ENCODE measurements around the gene CD8B. TPM values are rescaled to one million over a fixed set of nuclear protein-coding genes. Genes with fewer than 3 reads are reported as not detected.
A peak's percentile ranks its signal among the peaks of the same experiment; 100 is the strongest.

Gene CD8B
- total and polyA plus RNA-seq, 2 of the 8 experiments (the other 6 are each of a cell fraction or from before 2014, with no cell fraction given) = 0.35 to 0.63 TPM

GRCh38 chr2:86808315-86809161 lies 53.1 kb downstream of the CD8B start (continued):
- 0 out of 2 replicates have a peak, but pooled peaks have one; percentile 54 for TF ChIP-seq GABPA (IDR thresholded peaks at IDR 0.05; ENCODE audit: borderline replicate concordance, insufficient read depth, low read length)
- TF ChIP-seq, protein P1, sequence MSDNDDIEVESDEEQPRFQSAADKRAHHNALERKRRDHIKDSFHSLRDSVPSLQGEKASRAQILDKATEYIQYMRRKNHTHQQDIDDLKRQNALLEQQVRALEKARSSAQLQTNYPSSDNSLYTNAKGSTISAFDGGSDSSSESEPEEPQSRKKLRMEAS (IDR thresholded peaks at IDR 0.05) = peak; percentile 97
- TF ChIP-seq E2F6 (IDR thresholded peaks at IDR 0.05) = peak; percentile 97

Data from H1 (cell line).